Measurements from ENCODE around the gene HOXC10. TPM values are rescaled to one million over a fixed set of nuclear protein-coding genes. Genes with fewer than 3 reads are reported as not detected.

HOXC10 gene
- polyA plus RNA-seq, 1 donor (not counting 4 experiments of a cell fraction or from before 2014, with no cell fraction given) = 14.1 TPM

DNA sequence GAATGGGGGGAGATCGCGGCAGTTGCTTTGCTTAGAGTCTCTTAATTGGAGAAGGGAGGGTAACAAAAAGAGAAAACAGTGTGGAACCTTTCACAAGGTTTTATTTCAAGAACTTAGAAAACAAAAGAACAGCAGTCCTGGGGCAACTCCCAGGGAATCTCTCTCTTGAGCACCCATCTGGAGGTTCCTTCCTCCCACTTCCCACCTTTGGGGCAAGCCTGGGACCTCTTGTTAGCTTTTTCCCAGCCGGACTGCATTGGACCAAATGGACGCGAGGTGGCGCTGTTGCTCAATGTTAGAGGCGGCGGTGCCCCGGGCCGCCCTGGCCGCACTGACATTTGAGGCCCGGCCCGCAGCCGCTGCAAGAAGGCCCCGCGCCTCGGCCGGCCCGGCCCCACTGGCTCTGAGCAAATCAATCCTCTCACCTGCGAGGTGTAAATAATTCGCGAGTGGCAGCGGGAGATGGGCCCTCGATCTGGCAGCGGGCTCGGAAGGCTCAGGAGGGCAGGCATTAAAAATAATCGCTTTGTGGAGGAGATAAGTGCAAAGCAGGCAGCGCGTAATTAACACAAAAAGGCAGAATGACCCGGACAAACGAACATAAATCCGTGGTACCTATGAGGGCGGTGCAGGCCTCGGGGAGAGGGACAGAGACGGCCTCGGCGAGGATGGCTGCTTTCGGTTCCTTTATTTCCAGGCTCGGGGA is 21.1 kb downstream of the HOXC10 start:
- Histone ChIP-seq H3K9me1 (ENCODE audit: control insufficient read depth, extremely low read depth, insufficient read depth, low read length) (no peaks in the 10 kb centered on the region), H3K4me1 (ENCODE audit: control insufficient read depth, extremely low read depth, insufficient read depth, low read length) (peaks cover 17% of the 10 kb centered on the region), H3K36me3 (ENCODE audit: control insufficient read depth in 2 of 2, extremely low read depth in 1 of 2, insufficient read depth in 2 of 2, low read length in 2 of 2) (peaks cover 2 to 6% of the 10 kb centered on the region in 2 experiments), H3K4me3 (ENCODE audit: control insufficient read depth in 2 of 3, extremely low read depth in 1 of 3, insufficient read depth in 2 of 3, low read depth in 1 of 3, low read length in 3 of 3) (no peak overlapping the region), H4K20me1 (ENCODE audit: control insufficient read depth, extremely low read depth, insufficient read depth, low read length) (no peaks in the 10 kb centered on the region), H3K4me2 (ENCODE audit: control insufficient read depth, extremely low read depth, insufficient read depth, low read depth, low read length) (peak overlapping the region; percentile 35), H3K9ac (ENCODE audit: control insufficient read depth, extremely low read depth, insufficient read depth, low read length) (peak overlapping the region; percentile 46), H3K27ac (ENCODE audit: control insufficient read depth, insufficient read depth, low read length) (no peak overlapping the region), H2AFZ (ENCODE audit: control insufficient read depth, low read length) (no peak overlapping the region), H3K9me3 (ENCODE audit: control insufficient read depth, low read depth, low read length) (no peaks in the 10 kb centered on the region), H3K79me2 (ENCODE audit: control insufficient read depth, insufficient read depth, low read length) (peaks cover 39% of the 10 kb centered on the region), H3K27me3 (ENCODE audit: control insufficient read depth, extremely low read depth, insufficient read depth, low read length) (no peaks in the 10 kb centered on the region)
- no peak for TF ChIP-seq EZH2 (IDR thresholded peaks at IDR 0.05; ENCODE audit: low read length)
- TF ChIP-seq, protein P1, sequence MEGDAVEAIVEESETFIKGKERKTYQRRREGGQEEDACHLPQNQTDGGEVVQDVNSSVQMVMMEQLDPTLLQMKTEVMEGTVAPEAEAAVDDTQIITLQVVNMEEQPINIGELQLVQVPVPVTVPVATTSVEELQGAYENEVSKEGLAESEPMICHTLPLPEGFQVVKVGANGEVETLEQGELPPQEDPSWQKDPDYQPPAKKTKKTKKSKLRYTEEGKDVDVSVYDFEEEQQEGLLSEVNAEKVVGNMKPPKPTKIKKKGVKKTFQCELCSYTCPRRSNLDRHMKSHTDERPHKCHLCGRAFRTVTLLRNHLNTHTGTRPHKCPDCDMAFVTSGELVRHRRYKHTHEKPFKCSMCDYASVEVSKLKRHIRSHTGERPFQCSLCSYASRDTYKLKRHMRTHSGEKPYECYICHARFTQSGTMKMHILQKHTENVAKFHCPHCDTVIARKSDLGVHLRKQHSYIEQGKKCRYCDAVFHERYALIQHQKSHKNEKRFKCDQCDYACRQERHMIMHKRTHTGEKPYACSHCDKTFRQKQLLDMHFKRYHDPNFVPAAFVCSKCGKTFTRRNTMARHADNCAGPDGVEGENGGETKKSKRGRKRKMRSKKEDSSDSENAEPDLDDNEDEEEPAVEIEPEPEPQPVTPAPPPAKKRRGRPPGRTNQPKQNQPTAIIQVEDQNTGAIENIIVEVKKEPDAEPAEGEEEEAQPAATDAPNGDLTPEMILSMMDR (optimal IDR thresholded peaks at IDR 0.05 in 1 of 3, IDR thresholded peaks at IDR 0.05 in 1 of 3, conservative IDR thresholded peaks at IDR 0.05 in 1 of 3; ENCODE audit: extremely low read depth in 1 of 3, insufficient read depth in 2 of 3, low read length in 3 of 3) = peak; percentile 84 to 93 (median 86)
- DNase-seq (ENCODE audit: low read depth, low spot score) (no peak), FAIRE-seq (no peak)
- dilution Hi-C loops (cut with MboI; ENCODE audit: extremely low pct_ligation_motif_present, low sequenced_read_pairs) = no loop called here

DNA sequence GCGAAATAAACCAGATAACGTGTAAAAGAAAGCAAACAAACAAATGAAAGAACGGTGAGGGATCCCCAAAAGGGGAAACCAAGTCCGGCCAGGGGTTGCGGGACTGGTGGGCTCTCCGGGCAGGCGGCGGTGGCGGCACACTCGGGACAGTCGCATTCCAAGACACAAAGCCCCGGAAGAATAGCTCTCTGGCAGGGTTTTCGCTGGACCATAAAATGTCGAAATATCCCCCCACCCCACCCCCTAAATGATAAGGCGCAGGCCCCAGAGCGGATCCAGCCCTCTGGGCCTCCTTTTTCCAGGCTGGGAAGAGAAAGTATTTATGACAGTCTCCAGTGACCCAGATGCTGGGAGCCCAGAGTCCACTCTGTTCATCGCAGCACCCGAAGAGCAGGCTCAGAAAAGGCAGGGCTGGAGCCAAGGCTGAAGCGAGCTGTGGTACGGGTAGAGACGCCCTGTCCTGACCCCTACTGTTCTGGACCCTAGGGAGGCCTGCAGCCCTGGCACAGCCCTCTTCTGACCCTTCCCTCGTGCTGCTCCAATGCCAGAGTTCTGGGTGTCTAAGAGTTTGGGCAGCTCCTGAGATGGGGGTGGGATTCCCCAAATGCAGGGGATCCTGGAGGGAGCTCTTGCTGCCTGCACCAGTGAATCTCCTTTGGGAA is 21.7 kb downstream of the HOXC10 start:
- no peak for TF ChIP-seq EZH2 (IDR thresholded peaks at IDR 0.05; ENCODE audit: low read length)
- TF ChIP-seq, protein P1 (optimal IDR thresholded peaks at IDR 0.05 in 1 of 3, IDR thresholded peaks at IDR 0.05 in 1 of 3, conservative IDR thresholded peaks at IDR 0.05 in 1 of 3; ENCODE audit: extremely low read depth in 1 of 3, insufficient read depth in 2 of 3, low read length in 3 of 3) = no peak
- Histone ChIP-seq H3K36me3 (ENCODE audit: control insufficient read depth in 2 of 2, extremely low read depth in 1 of 2, insufficient read depth in 2 of 2, low read length in 2 of 2) (peaks cover 2 to 6% of the 10 kb centered on the region in 2 experiments), H3K4me1 (ENCODE audit: control insufficient read depth, extremely low read depth, insufficient read depth, low read length) (peaks cover 16% of the 10 kb centered on the region), H3K9me3 (ENCODE audit: control insufficient read depth, low read depth, low read length) (no peaks in the 10 kb centered on the region), H3K27ac (ENCODE audit: control insufficient read depth, insufficient read depth, low read length) (no peak overlapping the region), H3K9ac (ENCODE audit: control insufficient read depth, extremely low read depth, insufficient read depth, low read length) (no peak overlapping the region), H2AFZ (ENCODE audit: control insufficient read depth, low read length) (no peak overlapping the region), H4K20me1 (ENCODE audit: control insufficient read depth, extremely low read depth, insufficient read depth, low read length) (no peaks in the 10 kb centered on the region), H3K27me3 (ENCODE audit: control insufficient read depth, extremely low read depth, insufficient read depth, low read length) (no peaks in the 10 kb centered on the region), H3K9me1 (ENCODE audit: control insufficient read depth, extremely low read depth, insufficient read depth, low read length) (no peaks in the 10 kb centered on the region), H3K79me2 (ENCODE audit: control insufficient read depth, insufficient read depth, low read length) (peaks cover 33% of the 10 kb centered on the region), H3K4me3 (ENCODE audit: control insufficient read depth in 2 of 3, extremely low read depth in 1 of 3, insufficient read depth in 2 of 3, low read depth in 1 of 3, low read length in 3 of 3) (no peak overlapping the region), H3K4me2 (ENCODE audit: control insufficient read depth, extremely low read depth, insufficient read depth, low read depth, low read length) (no peak overlapping the region)
- no peak for FAIRE-seq
- dilution Hi-C loops (cut with MboI; ENCODE audit: extremely low pct_ligation_motif_present, low sequenced_read_pairs) = no loop called here
- no peak for DNase-seq (ENCODE audit: low read depth, low spot score)

All from keratinocyte (primary cell).